Endothelial cell of umbilical vein (primary cell): Measurements from ENCODE around the gene SYNE3. TPM values are rescaled to one million over a fixed set of nuclear protein-coding genes. Genes with fewer than 3 reads are reported as not detected.

Experiments used
- BruUV-seq: library from RNA; stranded (reverse); fragments of 400-500 nt; replicated peaks from 2 replicates; lab custom pipeline; 2021; lab: Mats Ljungman, UMichigan
- CTCF ChIA-PET: fragments of 300-600, 350-600 bp; sonication (Branson Sonifier 250); formaldehyde crosslinking; loops from one replicate; lab custom pipeline; 2021; ENCODE audit warnings: antibody characterized with exemption, inconsistent platforms; lab: Charles Lee
- POLR2A ChIA-PET: fragments of 300-600, 350-600 bp; sonication (Branson Sonifier 250); formaldehyde crosslinking; loops from one replicate; lab custom pipeline; 2021; ENCODE audit warnings: antibody characterized with exemption, inconsistent platforms; lab: Charles Lee
- DNase-seq: peaks from one replicate; pipeline ENCODE4 v3.0.0-alpha.2; 2011; ENCODE audit warnings: low read depth, low spot score
- FAIRE-seq: peaks from 2 replicates; lab custom pipeline; 2011; peaks lifted over from hg19 to GRCh38; lab: Jason Lieb, UNC
- H2AFZ ChIP-seq: 2 replicates; pipeline ENCODE4 v1.6.0; 2012; ENCODE audit warnings: low read depth, low read length, control low read depth, inconsistent platforms
- H3K27ac ChIP-seq: 2 replicates; pipeline ENCODE4 v1.5.1; 2011; ENCODE audit warnings: low read depth, mild to moderate bottlenecking, control low read depth, low read length, moderate library complexity; ENCODE audit not compliant: insufficient read depth
- H3K27me3 ChIP-seq, 2 experiments: 2 replicates each; pipeline versions ENCODE4 v1.6.0 to v1.6.1; 2011; ENCODE audit warnings: low read length in 2 of 2, mixed read lengths in 1 of 2; ENCODE audit not compliant: control insufficient read depth in 2 of 2, insufficient read depth in 2 of 2
- H3K36me3 ChIP-seq, 2 experiments: 2 replicates in 1 of 2; 3 replicates in 1 of 2; pipeline ENCODE4 v1.5.1; 2011; ENCODE audit warnings: low read length in 2 of 2, mild to moderate bottlenecking in 1 of 2, moderate library complexity in 1 of 2; ENCODE audit not compliant: control insufficient read depth in 2 of 2, insufficient read depth in 2 of 2; ENCODE audit errors: extremely low read depth in 1 of 2
- H3K4me1 ChIP-seq: 3 replicates; pipeline ENCODE4 v1.5.1; 2011; ENCODE audit warnings: mild to moderate bottlenecking, low read length; ENCODE audit not compliant: control insufficient read depth, insufficient read depth; ENCODE audit errors: extremely low read depth
- H3K4me2 ChIP-seq: 2 replicates; pipeline ENCODE4 v1.6.1; 2011; ENCODE audit warnings: low read length, control low read depth, mixed read lengths; ENCODE audit not compliant: insufficient read depth
- H3K4me3 ChIP-seq, 3 experiments: fragments of 200-600 bp in 1 of 3; sonication (generic), shearing (Covaris generic) in 1 of 3; replicated peaks in 1 of 3; 2 replicates each; pipeline ENCODE4 v1.5.1; 2011 to 2016; ENCODE audit warnings: control low read depth in 3 of 3, low read length in 3 of 3, mild to moderate bottlenecking in 2 of 3, inconsistent platforms in 1 of 3, low read depth in 1 of 3, moderate library complexity in 1 of 3; ENCODE audit not compliant: insufficient read depth in 1 of 3
- H3K79me2 ChIP-seq: 2 replicates; pipeline ENCODE4 v1.6.0; 2012; ENCODE audit warnings: low read length, inconsistent platforms; ENCODE audit not compliant: control insufficient read depth, insufficient read depth
- H3K9ac ChIP-seq: replicated peaks from 2 replicates; pipeline ENCODE3; 2011; ENCODE audit warnings: low read length, control low read depth; ENCODE audit not compliant: insufficient read depth; ENCODE audit errors: extremely low read depth
- H3K9me1 ChIP-seq: replicated peaks from 3 replicates; pipeline ENCODE4 v1.6.0; 2011; ENCODE audit warnings: mild to moderate bottlenecking, low read length; ENCODE audit not compliant: control insufficient read depth, insufficient read depth; ENCODE audit errors: extremely low read depth
- H3K9me3 ChIP-seq: replicated peaks from 2 replicates; pipeline ENCODE4 v1.5.1; 2012; ENCODE audit warnings: low read length, inconsistent platforms; ENCODE audit not compliant: control insufficient read depth, insufficient read depth
- H4K20me1 ChIP-seq: replicated peaks from 2 replicates; pipeline ENCODE3; 2011; ENCODE audit warnings: mild to moderate bottlenecking, low read length; ENCODE audit not compliant: control insufficient read depth, insufficient read depth; ENCODE audit errors: extremely low read depth
- FOS ChIP-seq: IDR thresholded peaks from 2 replicates; pipeline ENCODE4 v1.6.1; 2011; ENCODE audit warnings: mild to moderate bottlenecking, low read length, moderate library complexity, borderline replicate concordance; ENCODE audit not compliant: insufficient read depth
- GATA2 ChIP-seq: IDR thresholded peaks from 2 replicates; pipeline ENCODE4 v1.7.0; 2011; ENCODE audit warnings: low read depth, mild to moderate bottlenecking, moderate library complexity, mixed read lengths, low read length; ENCODE audit not compliant: insufficient read length, insufficient read depth
- JUN ChIP-seq: IDR thresholded peaks from 2 replicates; pipeline ENCODE4 v1.6.1; 2011; ENCODE audit warnings: borderline replicate concordance, low read depth; ENCODE audit not compliant: insufficient read length, insufficient read depth
- POLR2A ChIP-seq: IDR thresholded peaks from 2 replicates; pipeline ENCODE4 v1.6.1; 2012; ENCODE audit warnings: low read depth, mild to moderate bottlenecking, control low read depth, low read length
- POLR2AphosphoS5 ChIP-seq: IDR thresholded peaks from 2 replicates; pipeline ENCODE4 v1.6.1; 2012; ENCODE audit warnings: low read depth, mild to moderate bottlenecking, control low read depth, low read length, moderate library complexity; ENCODE audit not compliant: insufficient read depth
- dilution Hi-C: fragments of 300-500 bp; cut with MboI; formaldehyde crosslinking; loops from one replicate; pipeline ENCODE4 v1.15.0; 2019; ENCODE audit warnings: low sequenced_read_pairs; ENCODE audit not compliant: extremely low pct_ligation_motif_present
- intact Hi-C: fragments of 100-400 bp; cut with micrococcal nuclease; formaldehyde crosslinking; loops from one replicate; pipeline ENCODE4 v1.10.0; 2022
- polyA plus RNA-seq, 4 experiments: library from polyadenylated mRNA; depleted of rRNA in 3 of 4; stranded (reverse) in 3 of 4; unstranded in 1 of 4; fragments of >200 nt; gene quantifications; 2 replicates each; pipeline versions ENCODE4 v1.2.1 to v1.2.3, GENCODE V29; 2011 to 2012; ENCODE audit warnings: missing spikeins in 1 of 4
- total RNA-seq: library from RNA; stranded (reverse); gene quantifications from 2 replicates; pipeline ENCODE4 v1.2.3, GENCODE V29; 2021
- TF ChIP-seq, protein P1 (sequence below): IDR thresholded peaks from 2 replicates; pipeline ENCODE4 v1.6.1; 2011; ENCODE audit not compliant: insufficient read depth, insufficient read length

The SYNE3 gene
- total and polyA plus RNA-seq, 2 donors (not counting 3 experiments of a cell fraction or from before 2014, with no cell fraction given), result 3.0 to 18.8 TPM

DNA sequence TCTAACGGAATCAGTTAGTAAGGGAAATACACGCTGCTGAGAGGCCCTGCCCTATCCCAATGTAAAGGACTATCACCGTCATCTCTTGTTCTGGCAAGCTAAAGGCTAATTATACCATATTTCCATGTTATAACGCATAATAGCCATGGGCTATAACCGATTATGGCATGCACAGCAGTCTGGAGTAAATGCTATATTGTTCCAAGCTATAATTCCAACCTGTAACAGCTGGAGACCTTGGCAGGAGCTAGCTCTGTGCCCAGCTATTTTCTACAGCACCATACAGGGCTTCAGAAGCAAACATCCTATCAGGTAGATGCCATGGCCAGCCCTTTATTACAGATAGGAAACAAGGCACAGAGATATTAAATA is 26.3 kb downstream of the SYNE3 start:
- Histone ChIP-seq H3K4me3 (no peak overlapping the region), H4K20me1 (no peaks in the 10 kb centered on the region), H3K4me1 (peaks cover 3% of the 10 kb centered on the region), H3K27ac (no peak overlapping the region), H3K9me1 (no peaks in the 10 kb centered on the region), H3K9ac (no peak overlapping the region), H2AFZ (no peak overlapping the region), H3K4me2 (no peak overlapping the region), H3K27me3 (no peaks in the 10 kb centered on the region), H3K9me3 (no peaks in the 10 kb centered on the region), H3K36me3 (no peaks in the 10 kb centered on the region), H3K79me2 (no peaks in the 10 kb centered on the region)
- dilution Hi-C loops, result no loop called here
- BruUV-seq, result no TSS peak
- ChIA-PET POLR2A (no interaction called here), CTCF (interaction anchor here (0.8 to 1.3 kb wide), 3 partner anchors 11 to 38 kb away, joined by 3 to 4 read pairs (median 3); no protein-coding TSS in a partner anchor)
- TF ChIP-seq GATA2 (no peak), FOS (no peak), JUN (no peak)
- TF ChIP-seq, protein P1, sequence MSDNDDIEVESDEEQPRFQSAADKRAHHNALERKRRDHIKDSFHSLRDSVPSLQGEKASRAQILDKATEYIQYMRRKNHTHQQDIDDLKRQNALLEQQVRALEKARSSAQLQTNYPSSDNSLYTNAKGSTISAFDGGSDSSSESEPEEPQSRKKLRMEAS, result no peak
- DNase-seq (no peak), FAIRE-seq (no peak)
- intact Hi-C loops, result no loop called here

DNA sequence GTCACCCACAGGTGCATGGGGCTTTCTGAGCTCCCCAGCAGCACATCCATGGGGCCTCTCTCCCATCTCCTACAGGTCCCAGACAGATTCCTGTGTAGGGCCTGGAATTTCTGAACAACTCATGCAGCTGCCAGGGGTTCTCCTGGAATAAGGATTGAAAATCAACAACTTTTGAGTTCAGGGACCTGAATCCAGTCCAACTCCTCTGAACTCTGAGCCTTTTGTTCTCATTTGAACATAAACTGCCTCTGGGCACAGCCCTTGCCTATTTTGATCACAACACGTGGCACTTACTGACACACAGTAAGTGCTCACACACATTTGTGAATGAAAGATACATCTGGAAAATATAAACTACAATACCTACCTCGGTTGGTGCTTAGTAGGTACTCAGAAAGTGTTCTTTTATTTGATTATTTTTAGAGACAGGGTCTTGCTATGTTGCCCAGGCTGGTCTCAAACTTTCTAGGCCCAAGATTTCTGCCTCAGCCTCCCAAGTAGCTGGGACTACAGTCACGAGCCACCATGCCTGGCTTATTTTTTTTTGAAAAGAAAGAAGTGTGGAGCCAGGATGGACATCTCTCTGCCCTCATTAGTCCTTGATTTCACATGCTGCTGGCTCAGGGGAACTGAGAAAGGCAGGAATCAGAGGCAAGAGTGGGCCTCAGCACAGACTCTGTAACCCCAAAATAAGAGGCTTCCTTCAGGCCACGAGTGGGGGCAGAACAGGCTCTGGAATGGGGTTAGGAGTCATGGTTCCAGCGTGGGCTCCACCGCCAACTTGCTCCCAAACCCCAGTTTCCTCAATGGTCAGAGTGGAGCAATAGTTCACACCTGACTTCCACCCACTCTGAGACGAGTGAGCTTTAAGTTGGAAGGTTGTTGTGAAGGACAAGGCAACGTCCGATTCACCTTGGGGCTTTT is 27.0 kb downstream of the SYNE3 start:
- peak; percentile 74 for DNase-seq
- POLR2A ChIA-PET, result no interaction called here
- Histone ChIP-seq H3K79me2 (no peaks in the 10 kb centered on the region), H3K4me3 (no peak overlapping the region), H3K4me2 (no peak overlapping the region), H3K9me1 (no peaks in the 10 kb centered on the region), H2AFZ (no peak overlapping the region), H3K27ac (no peak overlapping the region), H4K20me1 (no peaks in the 10 kb centered on the region), H3K9ac (no peak overlapping the region), H3K4me1 (no peaks in the 10 kb centered on the region), H3K27me3 (no peaks in the 10 kb centered on the region), H3K9me3 (no peaks in the 10 kb centered on the region), H3K36me3 (no peaks in the 10 kb centered on the region)
- BruUV-seq, result no TSS peak
- intact Hi-C loops, result no loop called here
- CTCF ChIA-PET, result interaction anchor here (0.7 to 1.3 kb wide), 3 partner anchors 12 to 42 kb away, joined by 3 to 4 read pairs (median 3); no protein-coding TSS in a partner anchor
- dilution Hi-C loops, result no loop called here
- FAIRE-seq, result no peak
- TF ChIP-seq POLR2A (no peak), JUN (no peak), POLR2AphosphoS5 (no peak), FOS (no peak)
- TF ChIP-seq, protein P1, result no peak
